Measurements from ENCODE around the gene MSRB1. TPM values are rescaled to one million over a fixed set of nuclear protein-coding genes. Genes with fewer than 3 reads are reported as not detected.

The MSRB1 gene
- total and polyA plus RNA-seq, 2 donors (not counting 3 experiments of a cell fraction or from before 2014, with no cell fraction given): 25.0 to 42.1 TPM

DNA sequence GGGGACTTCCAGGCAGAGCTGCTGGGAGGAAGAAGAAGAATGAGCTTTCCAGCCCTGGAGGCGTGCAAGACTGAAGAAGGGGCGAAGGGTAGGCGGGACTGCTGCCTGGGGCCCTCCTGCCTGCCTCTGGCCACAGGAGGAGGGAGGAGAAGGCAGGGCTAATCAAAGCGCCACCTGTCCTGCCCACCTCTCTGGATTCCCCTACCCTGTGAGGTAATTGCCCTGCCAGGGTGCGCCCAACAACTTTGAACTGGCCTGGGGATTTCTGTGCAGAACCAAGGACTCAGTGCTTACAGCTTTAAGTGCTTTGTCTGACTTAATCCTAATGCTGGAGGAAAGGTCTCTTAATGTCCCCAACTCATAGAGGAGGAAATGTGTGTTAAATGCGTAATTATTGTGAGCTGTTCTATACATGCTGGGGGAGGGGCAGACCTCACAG lies 38.4 kb upstream of the MSRB1 start, which contains the start of gene NOXO1:
TSS of gene NOXO1 (minus strand) at position 72 of the 439 bp plus-strand sequence. CDS start 290 bp downstream, outside the sequence.
- Histone ChIP-seq H3K4me3 (replicated peaks in 1 of 3; ENCODE audit: insufficient read depth in 1 of 3, low read depth in 1 of 3, low read length in 3 of 3) (no peak within 1 kb of the TSS), H3K4me1 (ENCODE audit: control insufficient read depth, extremely low read depth, insufficient read depth, low read length) (peaks cover 15% of the 10 kb centered on the region), H3K4me2 (ENCODE audit: insufficient read depth, low read length) (no peak within 1 kb of the TSS), H3K9me3 (replicated peaks; ENCODE audit: control insufficient read depth, insufficient read depth, low read length) (no peaks in the 10 kb centered on the region), H3K36me3 (ENCODE audit: control insufficient read depth in 2 of 2, extremely low read depth in 1 of 2, insufficient read depth in 2 of 2, low read length in 2 of 2) (peaks cover 3 to 24% of the 10 kb centered on the region in 2 experiments), H3K9ac (replicated peaks; ENCODE audit: extremely low read depth, insufficient read depth, low read length) (no peak within 1 kb of the TSS), H3K79me2 (ENCODE audit: control insufficient read depth, insufficient read depth, low read length) (peaks cover 5% of the 10 kb centered on the region), H2AFZ (ENCODE audit: low read depth, low read length) (no peak within 1 kb of the TSS), H4K20me1 (replicated peaks; ENCODE audit: control insufficient read depth, extremely low read depth, insufficient read depth, low read length) (no peaks in the 10 kb centered on the region), H3K9me1 (replicated peaks; ENCODE audit: control insufficient read depth, extremely low read depth, insufficient read depth, low read length) (no peaks in the 10 kb centered on the region), H3K27ac (ENCODE audit: insufficient read depth, low read depth, low read length) (no peak within 1 kb of the TSS), H3K27me3 (ENCODE audit: control insufficient read depth in 2 of 2, insufficient read depth in 2 of 2, low read length in 2 of 2) (peaks cover 35 to 41% of the 10 kb centered on the region in 2 experiments)
- dilution Hi-C loops (cut with MboI; ENCODE audit: extremely low pct_ligation_motif_present, low sequenced_read_pairs) (no loop called here), intact Hi-C loops (cut with micrococcal nuclease) (no loop called here)
- DNase-seq (ENCODE audit: low read depth, low spot score) (no peak), FAIRE-seq (no peak)
- POLR2A ChIA-PET: interaction anchor here (1.5 kb wide), 1 partner anchor 17 kb away, joined by 5 read pairs; the partner anchor contains the start of gene RPS2
- CTCF ChIA-PET: interaction anchor here (5.0 kb wide), 1 partner anchor 159 kb away, joined by 21 read pairs; no protein-coding TSS in a partner anchor
- no TSS peak for BruUV-seq (replicated peaks)
- no peak for TF ChIP-seq POLR2AphosphoS5 (IDR thresholded peaks at IDR 0.05; ENCODE audit: insufficient read depth, low read depth, low read length)
- TF ChIP-seq FOS (IDR thresholded peaks at IDR 0.05; ENCODE audit: borderline replicate concordance, insufficient read depth, low read length): no peak
- no peak for TF ChIP-seq MYC (IDR thresholded peaks at IDR 0.05; ENCODE audit: low read depth, low read length)
- no peak for TF ChIP-seq GATA2 (IDR thresholded peaks at IDR 0.05; ENCODE audit: insufficient read depth, insufficient read length, low read depth, low read length)
- no peak for TF ChIP-seq POLR2A (IDR thresholded peaks at IDR 0.05; ENCODE audit: low read depth, low read length)
- no peak for TF ChIP-seq EZH2 (IDR thresholded peaks at IDR 0.05; ENCODE audit: borderline replicate concordance, low read depth, low read length, severe bottlenecking)
- TF ChIP-seq, protein P1, sequence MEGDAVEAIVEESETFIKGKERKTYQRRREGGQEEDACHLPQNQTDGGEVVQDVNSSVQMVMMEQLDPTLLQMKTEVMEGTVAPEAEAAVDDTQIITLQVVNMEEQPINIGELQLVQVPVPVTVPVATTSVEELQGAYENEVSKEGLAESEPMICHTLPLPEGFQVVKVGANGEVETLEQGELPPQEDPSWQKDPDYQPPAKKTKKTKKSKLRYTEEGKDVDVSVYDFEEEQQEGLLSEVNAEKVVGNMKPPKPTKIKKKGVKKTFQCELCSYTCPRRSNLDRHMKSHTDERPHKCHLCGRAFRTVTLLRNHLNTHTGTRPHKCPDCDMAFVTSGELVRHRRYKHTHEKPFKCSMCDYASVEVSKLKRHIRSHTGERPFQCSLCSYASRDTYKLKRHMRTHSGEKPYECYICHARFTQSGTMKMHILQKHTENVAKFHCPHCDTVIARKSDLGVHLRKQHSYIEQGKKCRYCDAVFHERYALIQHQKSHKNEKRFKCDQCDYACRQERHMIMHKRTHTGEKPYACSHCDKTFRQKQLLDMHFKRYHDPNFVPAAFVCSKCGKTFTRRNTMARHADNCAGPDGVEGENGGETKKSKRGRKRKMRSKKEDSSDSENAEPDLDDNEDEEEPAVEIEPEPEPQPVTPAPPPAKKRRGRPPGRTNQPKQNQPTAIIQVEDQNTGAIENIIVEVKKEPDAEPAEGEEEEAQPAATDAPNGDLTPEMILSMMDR (IDR thresholded peaks at IDR 0.05; ENCODE audit: extremely low read depth in 1 of 2, insufficient read depth in 1 of 2, low read depth in 1 of 2, low read length in 2 of 2): no peak
- TF ChIP-seq JUN (IDR thresholded peaks at IDR 0.05; ENCODE audit: borderline replicate concordance, insufficient read depth, insufficient read length, low read depth): no peak
- no peak for TF ChIP-seq MAX (IDR thresholded peaks at IDR 0.05; ENCODE audit: insufficient read depth, insufficient read length)

Data from endothelial cell of umbilical vein (primary cell).